SK-N-SH (cell line): ENCODE data around the gene DECR2. TPM values are rescaled to one million over a fixed set of nuclear protein-coding genes. Genes with fewer than 3 reads are reported as not detected.

Source experiments
- CTCF ChIA-PET: fragments of 300-600, 350-600 bp; formaldehyde crosslinking; extraction: SDS; loops from one replicate; lab custom pipeline; 2021; lab: Yijun Ruan, JAX
- POLR2A ChIA-PET: fragments of 350-600 bp; sonication (Branson Sonifier 250); formaldehyde crosslinking; extraction: SDS; loops from one replicate; lab custom pipeline; 2020; ENCODE audit warnings: antibody characterized with exemption, inconsistent platforms; lab: Yijun Ruan, JAX
- DNase-seq: peaks from one replicate; pipeline ENCODE4 v3.0.0; 2012
- H2AFZ ChIP-seq: fragments of 200-600 bp; sonication (generic); 2 replicates; pipeline ENCODE4 v1.8.1; 2016; ENCODE audit warnings: antibody characterized with exemption, mild to moderate bottlenecking, low read depth
- H3F3A ChIP-seq: fragments of 200-600 bp; sonication (generic); replicated peaks from 2 replicates; pipeline ENCODE3; 2016; ENCODE audit warnings: antibody characterized with exemption, mild to moderate bottlenecking; ENCODE audit not compliant: insufficient read depth
- H3K27ac ChIP-seq, 2 experiments: fragments of 200-500 bp in 1 of 2; fragments of 200-600 bp in 1 of 2; sonication (Bioruptor generic) in 1 of 2; sonication (generic), shearing (Covaris generic) in 1 of 2; 2 replicates each; pipeline versions ENCODE4 v1.5.1 to v1.6.1; 2014 to 2016; ENCODE audit warnings: low read depth in 2 of 2, inconsistent platforms in 1 of 2, low read length in 1 of 2, mild to moderate bottlenecking in 1 of 2, mixed read lengths in 1 of 2
- H3K27me3 ChIP-seq: fragments of 200-600 bp; sonication (generic), shearing (Covaris generic); 2 replicates; pipeline ENCODE4 v1.6.1; 2016; ENCODE audit warnings: mixed run types; ENCODE audit not compliant: insufficient read depth
- H3K36me3 ChIP-seq, 2 experiments: fragments of 200-500 bp in 1 of 2; fragments of 200-600 bp in 1 of 2; sonication (Bioruptor generic) in 1 of 2; sonication (generic) in 1 of 2; replicated peaks in 1 of 2; 2 replicates each; pipeline versions ENCODE3 to v1.5.1; 2014 to 2016; ENCODE audit warnings: low read length in 1 of 2, mild to moderate bottlenecking in 1 of 2; ENCODE audit not compliant: insufficient read depth in 2 of 2, control insufficient read depth in 1 of 2
- H3K4me1 ChIP-seq, 2 experiments: fragments of 200-500 bp in 1 of 2; fragments of 200-600 bp in 1 of 2; sonication (Bioruptor generic) in 1 of 2; sonication (generic), shearing (Covaris generic) in 1 of 2; 2 replicates each; pipeline versions ENCODE4 v1.5.1 to v1.6.1; 2014 to 2016; ENCODE audit warnings: low read depth in 1 of 2, low read length in 1 of 2, mixed run types in 1 of 2; ENCODE audit not compliant: insufficient read depth in 2 of 2, control insufficient read depth in 1 of 2
- H3K4me2 ChIP-seq: fragments of 200-600 bp; sonication (generic), shearing (Covaris generic); 2 replicates; pipeline ENCODE4 v1.6.1; 2017; ENCODE audit warnings: mixed run types
- H3K4me3 ChIP-seq, 2 experiments: fragments of 200-500 bp in 1 of 2; fragments of 200-600 bp in 1 of 2; sonication (Bioruptor generic) in 1 of 2; sonication (generic), shearing (Covaris generic) in 1 of 2; 2 replicates each; pipeline versions ENCODE4 v1.5.1 to v1.8.1; 2014 to 2016; ENCODE audit warnings: low read depth in 2 of 2, inconsistent platforms in 1 of 2, low read length in 1 of 2, mild to moderate bottlenecking in 1 of 2, mixed read lengths in 1 of 2, moderate library complexity in 1 of 2
- H3K79me2 ChIP-seq: fragments of 200-600 bp; sonication (generic); 2 replicates; pipeline ENCODE4 v1.8.1; 2017; ENCODE audit warnings: mild to moderate bottlenecking; ENCODE audit not compliant: insufficient read depth
- H3K9ac ChIP-seq: fragments of 200-600 bp; sonication (generic); 2 replicates; pipeline ENCODE4 v1.6.1; 2017; ENCODE audit warnings: mixed run types
- H3K9me2 ChIP-seq: fragments of 200-600 bp; sonication (generic); 2 replicates; pipeline ENCODE4 v1.6.1; 2017; ENCODE audit warnings: mixed run types
- H3K9me3 ChIP-seq: fragments of 200-600 bp; sonication (generic); 2 replicates; pipeline ENCODE4 v1.6.1; 2017; ENCODE audit warnings: mixed run types, mild to moderate bottlenecking, moderate library complexity
- H4K20me1 ChIP-seq: fragments of 200-600 bp; sonication (generic); 2 replicates; pipeline ENCODE4 v1.6.1; 2017; ENCODE audit warnings: mild to moderate bottlenecking, mixed run types; ENCODE audit not compliant: insufficient read depth
- EP300 ChIP-seq, 2 experiments: IDR thresholded peaks; 2 replicates each; pipeline versions ENCODE4 v1.4.0 to v1.6.1; 2012; ENCODE audit warnings: borderline replicate concordance in 1 of 2, low read depth in 1 of 2, low read length in 1 of 2
- IRF3 ChIP-seq: fragments of 150-350 bp; IDR thresholded peaks from 2 replicates; pipeline ENCODE4 v1.6.1; 2016; ENCODE audit warnings: mild to moderate bottlenecking, low read depth, low read length
- RAD21 ChIP-seq: IDR thresholded peaks from 2 replicates; pipeline ENCODE4 v1.6.1; 2012; ENCODE audit warnings: mild to moderate bottlenecking, low read length
- REST ChIP-seq: IDR thresholded peaks from 2 replicates; pipeline ENCODE4 v1.6.1; 2012; ENCODE audit warnings: mild to moderate bottlenecking, low read depth, low read length, moderate library complexity
- TEAD4 ChIP-seq: IDR thresholded peaks from 2 replicates; pipeline ENCODE4 v1.4.0; 2012; ENCODE audit warnings: mild to moderate bottlenecking, borderline replicate concordance; ENCODE audit not compliant: insufficient read depth
- WGBS: methylation state at CpG from one replicate; pipeline ENCODE4 v1.1.6; 2017; ENCODE audit warnings: low lambda C conversion rate; 5-methylcytosine and 5-hydroxymethylcytosine counted together
- polyA plus RNA-seq, 3 experiments: library from polyadenylated mRNA; depleted of rRNA; stranded (reverse); fragments of >200 nt; gene quantifications; 2 replicates each; pipeline ENCODE4 v1.2.3, GENCODE V29; 2012

The DECR2 gene
- polyA plus RNA-seq, 1 of the 3 experiments (the other 2 are of a cell fraction): 53.0 TPM

- WGBS: 89% methylated on average over 14 of the region's 27 CpGs
- Histone ChIP-seq H3K27ac (no peak overlapping the region), H3K9ac (no peak overlapping the region), H3K36me3 (peaks cover 0 to 1% of the 10 kb centered on the region in 2 experiments), H3K4me1 (peaks cover 0 to under 1% of the 10 kb centered on the region in 2 experiments; a peak in 1 of 4 replicates), H3F3A (peaks cover 13% of the 10 kb centered on the region), H2AFZ (no peak overlapping the region), H3K27me3 (no peaks in the 10 kb centered on the region), H3K9me2 (no peaks in the 10 kb centered on the region), H3K4me3 (no peak overlapping the region), H3K4me2 (no peak overlapping the region), H3K79me2 (peaks cover 10% of the 10 kb centered on the region), H3K9me3 (no peaks in the 10 kb centered on the region), H4K20me1 (no peaks in the 10 kb centered on the region)
- TF ChIP-seq EP300 (IDR thresholded peaks at IDR 0.05; ENCODE audit: borderline replicate concordance in 1 of 2, low read depth in 1 of 2, low read length in 1 of 2): no peak
- TF ChIP-seq TEAD4: no peak
- DNase-seq: no peak
- ChIA-PET CTCF (interaction anchor here (1.2 kb wide), 1 partner anchor 18 kb away, joined by 3 read pairs; no protein-coding TSS in a partner anchor), POLR2A (no interaction called here)
Observed at GRCh38 chr16:405548-406506, 4.1 kb downstream of the DECR2 start.

GRCh38 chr16:407253-407652 is 5.6 kb downstream of the DECR2 start:
- H3K27ac ChIP-seq: no peak overlapping the region
- no peak overlapping the region for H3K4me3 ChIP-seq
- no peaks in the 10 kb centered on the region for H3K9me3 ChIP-seq
- no peaks in the 10 kb centered on the region for H3K9me2 ChIP-seq
- no peak overlapping the region for H2AFZ ChIP-seq
- H3F3A ChIP-seq: peaks cover 8% of the 10 kb centered on the region
- no peaks in the 10 kb centered on the region for H3K4me1 ChIP-seq
- CTCF ChIA-PET: no interaction called here
- DNase-seq: no peak
- POLR2A ChIA-PET: no interaction called here
- no peak overlapping the region for H3K9ac ChIP-seq
- peaks cover 0 to 10% of the 10 kb centered on the region in 2 experiments for H3K36me3 ChIP-seq
- no peaks in the 10 kb centered on the region for H3K27me3 ChIP-seq
- peaks cover 10% of the 10 kb centered on the region for H3K79me2 ChIP-seq
- H3K4me2 ChIP-seq: no peak overlapping the region
- H4K20me1 ChIP-seq: no peaks in the 10 kb centered on the region
- TF ChIP-seq IRF3: no peak
- TF ChIP-seq REST: no peak
- TF ChIP-seq RAD21: no peak
- WGBS: 83% methylated on average over 2 of the region's 16 CpGs
